K562 (cell line): ENCODE results near the gene SORT1. TPM values are rescaled to one million over a fixed set of nuclear protein-coding genes. Genes with fewer than 3 reads are reported as not detected.

Source experiments
- ELK1 ChIP-seq: sonication (generic); formaldehyde crosslinking; IDR thresholded peaks from 2 replicates; pipeline ENCODE4 v1.8.1; 2022; ENCODE audit warnings: missing genetic modification reagents
- JUN ChIP-seq, 2 experiments: sonication (generic) in 1 of 2; formaldehyde crosslinking in 1 of 2; IDR thresholded peaks; 2 replicates each; pipeline versions ENCODE4 v1.6.1 to v1.8.0; 2012 to 2022; ENCODE audit warnings: borderline replicate concordance in 2 of 2, mild to moderate bottlenecking in 2 of 2, improper control_type of control experiment in 1 of 2, low read depth in 1 of 2, low read length in 1 of 2, missing genetic modification reagents in 1 of 2
- KDM5B ChIP-seq: fragments of 200-600 bp; sonication (generic); IDR thresholded peaks from 2 replicates; pipeline ENCODE4 v1.6.1; 2012; ENCODE audit warnings: low read depth, mild to moderate bottlenecking, moderate library complexity, low read length, control low read depth, inconsistent platforms; ENCODE audit not compliant: insufficient replicate concordance
- MBD2 ChIP-seq: sonication (generic); IDR thresholded peaks from 2 replicates; pipeline ENCODE4 v1.6.1; 2016; ENCODE audit warnings: low read depth, borderline replicate concordance
- NBN ChIP-seq: fragments of 450-650 bp; IDR thresholded peaks from 2 replicates; pipeline ENCODE4 v1.6.1; 2016; ENCODE audit warnings: low read depth, mild to moderate bottlenecking
- PKNOX1 ChIP-seq: fragments of 450-650 bp; IDR thresholded peaks from 2 replicates; pipeline ENCODE4 v1.6.1; 2016
- RFX5 ChIP-seq: IDR thresholded peaks from 2 replicates; pipeline ENCODE4 v1.6.1; 2011; ENCODE audit warnings: low read depth, mild to moderate bottlenecking, improper control_type of control experiment, low read length
- SMARCA4 ChIP-seq: fragments of 450-650 bp; IDR thresholded peaks from 2 replicates; pipeline ENCODE4 v1.6.1; 2016
- SNIP1 ChIP-seq: fragments of 450-650 bp; IDR thresholded peaks from 2 replicates; pipeline ENCODE4 v1.7.1; 2017; ENCODE audit warnings: low read depth, mild to moderate bottlenecking
- ZC3H11A ChIP-seq: IDR thresholded peaks from 2 replicates; pipeline ENCODE4 v1.6.1; 2012; ENCODE audit warnings: low read depth, low read length, improper control_type of control experiment
- ZC3H4 ChIP-seq: sonication (generic); formaldehyde crosslinking; IDR thresholded peaks from 2 replicates; pipeline ENCODE4 v1.9.0; 2021; ENCODE audit warnings: missing genetic modification reagents, borderline replicate concordance
- ZNF253 ChIP-seq: fragments of 250-450 bp; sonication (Bioruptor Pico); conservative IDR thresholded peaks from 2 replicates; pipeline ENCODE4 v1.6.1; 2021; ENCODE audit warnings: mild to moderate bottlenecking
- ZNF551 ChIP-seq: fragments of 250-450 bp; sonication (Bioruptor Pico); IDR thresholded peaks from 2 replicates; pipeline ENCODE4 v1.5.0; 2021; ENCODE audit warnings: mild to moderate bottlenecking, moderate library complexity
- ZNF695 ChIP-seq: fragments of 450-650 bp; formaldehyde crosslinking; IDR thresholded peaks from 2 replicates; pipeline ENCODE4 v1.4.0; 2020; ENCODE audit warnings: mild to moderate bottlenecking, moderate library complexity
- ZNF707 ChIP-seq: fragments of 250-450 bp; sonication (Bioruptor Pico); conservative IDR thresholded peaks from 2 replicates; pipeline ENCODE4 v1.8.0; 2022; ENCODE audit warnings: inconsistent platforms, mild to moderate bottlenecking, moderate library complexity
- polyA plus RNA-seq, 8 experiments: library from polyadenylated mRNA; depleted of rRNA in 4 of 8; stranded (reverse) in 5 of 8; unstranded in 3 of 8; fragments of >200 nt; fragmentation: Nextera tagmentation in 2 of 8; fragmentation: Illumina TruSeq in 1 of 8; extraction: Ambion mirVana in 2 of 8; extraction: Trizol in 1 of 8; gene quantifications; 2 replicates each; pipeline versions ENCODE4 v1.2.1 to v1.2.3, GENCODE V29; 2011 to 2014; ENCODE audit warnings: inconsistent platforms in 1 of 8, missing spikeins in 1 of 8
- total RNA-seq, 7 experiments: library from RNA; depleted of rRNA in 6 of 7; stranded (reverse); fragments of >200 nt in 6 of 7; fragmentation: Illumina TruSeq in 2 of 7; extraction: Trizol in 2 of 7; gene quantifications; 2 replicates each; pipeline versions ENCODE4 v1.2.1 to v1.2.3, GENCODE V29; 2011 to 2021; ENCODE audit warnings: low replicate concordance in 1 of 7
- TF ChIP-seq, protein P1 (sequence below): fragments of 450-650 bp; formaldehyde crosslinking; IDR thresholded peaks from 2 replicates; pipeline ENCODE4 v1.4.0; 2020; ENCODE audit warnings: mild to moderate bottlenecking, moderate library complexity
- TF ChIP-seq, protein P2 (sequence below), 2 experiments: fragments of 450-650 bp in 1 of 2; sonication (generic) in 1 of 2; formaldehyde crosslinking in 1 of 2; IDR thresholded peaks in 1 of 2; conservative IDR thresholded peaks in 1 of 2; 2 replicates each; pipeline versions ENCODE4 v1.6.1 to v1.8.1; 2016 to 2023; ENCODE audit warnings: mild to moderate bottlenecking in 2 of 2, moderate library complexity in 2 of 2, inconsistent platforms in 1 of 2, missing genetic modification reagents in 1 of 2

SORT1 gene
- total and polyA plus RNA-seq, 9 of the 15 experiments (the other 6 are each of a cell fraction or from before 2014, with no cell fraction given): 27.4 to 112 (median 65.0) TPM

- TF ChIP-seq ZC3H11A (no peak), ZNF551 (CRISPR knock-in tag) (no peak), NBN (peak; percentile 97), SNIP1 (peak; percentile 56; the same call in 1 of the 2 replicates), MBD2 (peak; percentile 59; the same call in 1 of the 2 replicates), PKNOX1 (peak; percentile 42; the same call in 1 of the 2 replicates), JUN (IDR thresholded peaks at IDR 0.05; ENCODE audit: borderline replicate concordance, low read depth, low read length) (peak; percentile 84; the same call in 1 of the 2 replicates), JUN (CRISPR knock-in tag; IDR thresholded peaks at IDR 0.05; ENCODE audit: borderline replicate concordance) (0 out of 2 replicates have a peak, but pooled peaks have one; percentile 3), ZNF253 (CRISPR knock-in tag) (no peak), ZNF695 (peak; percentile 22; the same call in 1 of the 2 replicates), ELK1 (CRISPR knock-in tag) (no peak), SMARCA4 (peak; percentile 98), KDM5B (peak; percentile 80), ZC3H4 (CRISPR knock-in tag) (no peak), ZNF707 (CRISPR knock-in tag) (no peak), RFX5 (no peak)
- TF ChIP-seq, protein P1, sequence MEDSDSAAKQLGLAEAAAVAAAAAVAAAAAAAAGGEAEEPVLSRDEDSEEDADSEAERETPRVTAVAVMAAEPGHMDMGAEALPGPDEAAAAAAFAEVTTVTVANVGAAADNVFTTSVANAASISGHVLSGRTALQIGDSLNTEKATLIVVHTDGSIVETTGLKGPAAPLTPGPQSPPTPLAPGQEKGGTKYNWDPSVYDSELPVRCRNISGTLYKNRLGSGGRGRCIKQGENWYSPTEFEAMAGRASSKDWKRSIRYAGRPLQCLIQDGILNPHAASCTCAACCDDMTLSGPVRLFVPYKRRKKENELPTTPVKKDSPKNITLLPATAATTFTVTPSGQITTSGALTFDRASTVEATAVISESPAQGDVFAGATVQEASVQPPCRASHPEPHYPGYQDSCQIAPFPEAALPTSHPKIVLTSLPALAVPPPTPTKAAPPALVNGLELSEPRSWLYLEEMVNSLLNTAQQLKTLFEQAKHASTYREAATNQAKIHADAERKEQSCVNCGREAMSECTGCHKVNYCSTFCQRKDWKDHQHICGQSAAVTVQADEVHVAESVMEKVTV (CRISPR knock-in tag): 0 out of 2 replicates have a peak, but pooled peaks have one; percentile 22
- TF ChIP-seq, protein P2, sequence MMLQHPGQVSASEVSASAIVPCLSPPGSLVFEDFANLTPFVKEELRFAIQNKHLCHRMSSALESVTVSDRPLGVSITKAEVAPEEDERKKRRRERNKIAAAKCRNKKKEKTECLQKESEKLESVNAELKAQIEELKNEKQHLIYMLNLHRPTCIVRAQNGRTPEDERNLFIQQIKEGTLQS (IDR thresholded peaks at IDR 0.05): peak; percentile 80; the same call in 1 of the 2 replicates
- TF ChIP-seq, protein P2 (CRISPR knock-in tag; conservative IDR thresholded peaks at IDR 0.05): no peak
Observed at GRCh38 chr1:109389638-109390341, 7.9 kb downstream of the SORT1 start (continued).
